Hepatocyte (in vitro differentiated cells): ENCODE measurements around the gene CD28.

ENCODE experiments used
- CTCF ChIP-seq: fragments of 200-600 bp; sonication (generic); IDR thresholded peaks from 2 replicates; pipeline ENCODE4 v1.5.1; 2016; ENCODE audit warnings: antibody characterized with exemption, mild to moderate bottlenecking; ENCODE audit not compliant: poor library complexity
- EZH2 ChIP-seq: fragments of 200-600 bp; sonication (generic); IDR thresholded peaks from 2 replicates; pipeline ENCODE4 v1.6.1; 2016; ENCODE audit warnings: antibody characterized with exemption, mild to moderate bottlenecking, borderline replicate concordance

- TF ChIP-seq CTCF (no peak), EZH2 (no peak)
These were observed 11.6 kb downstream of the CD28 start for GRCh38 chr2:203718087-203718486.
